ENCODE data around the gene MTF1.

MTF1 gene

GRCh38 chr1:37822906-37823815 lies 36.2 kb downstream of the MTF1 start (continued):
- TF ChIP-seq PRDM10 (tag by site-specific recombination; IDR thresholded peaks at IDR 0.05) (no peak), BCL11A (tag by site-specific recombination; IDR thresholded peaks at IDR 0.05; ENCODE audit: low read depth) (no peak), ZNF560 (tag by site-specific recombination; IDR thresholded peaks at IDR 0.05; ENCODE audit: borderline replicate concordance) (no peak), ZNF302 (tag by site-specific recombination; IDR thresholded peaks at IDR 0.05; ENCODE audit: low read depth) (no peak), ZNF626 (tag by site-specific recombination; IDR thresholded peaks at IDR 0.05) (no peak), ZNF837 (tag by site-specific recombination; IDR thresholded peaks at IDR 0.05) (no peak), ZNF629 (tag by site-specific recombination; IDR thresholded peaks at IDR 0.05) (no peak)

- Histone ChIP-seq H3K36me3 (ENCODE audit: control insufficient read depth in 2 of 2, insufficient read depth in 1 of 2, low read length in 2 of 2) (peaks cover 19 to 86% of the 10 kb centered on the region in 2 experiments), H3K27ac (ENCODE audit: extremely low read depth, low read depth, low read length) (no peak overlapping the region), H3K9me3 (ENCODE audit: control insufficient read depth, insufficient read depth, low read depth, low read length) (no peaks in the 10 kb centered on the region), H3K4me1 (ENCODE audit: control insufficient read depth, insufficient read depth, low read length) (no peaks in the 10 kb centered on the region), H3K4me3 (ENCODE audit: low read depth, low read length) (no peak overlapping the region)
- ChIA-PET CTCF (interaction anchor here (0.6 to 2.2 kb wide), 6 partner anchors 10 to 171 kb away, joined by 3 to 9 read pairs (median 4); partner anchors contain the start of gene MTF1), POLR2A (no interaction called here)
- TF ChIP-seq ZNF311 (tag by site-specific recombination; IDR thresholded peaks at IDR 0.05; ENCODE audit: borderline replicate concordance) = no peak
- TF ChIP-seq ZNF112 (tag by site-specific recombination; IDR thresholded peaks at IDR 0.05) = no peak
- TF ChIP-seq ZNF280D (tag by site-specific recombination; IDR thresholded peaks at IDR 0.05) = no peak
- no peak for TF ChIP-seq ZNF830 (tag by site-specific recombination; IDR thresholded peaks at IDR 0.05; ENCODE audit: low read depth)
These were observed 37.9 kb downstream of the MTF1 start for GRCh38 chr1:37821481-37821880.

GRCh38 chr1:37817481-37817880 lies 41.9 kb downstream of the MTF1 start:
- no peaks in the 10 kb centered on the region for H3K9me3 ChIP-seq (ENCODE audit: control insufficient read depth, insufficient read depth, low read depth, low read length)
- ChIA-PET CTCF (interaction anchor here (1.0 kb wide), 1 partner anchor 9 kb away, joined by 4 read pairs; no protein-coding TSS in a partner anchor), POLR2A (interaction anchor here (0.7 kb wide), 1 partner anchor 9 kb away, joined by 3 read pairs; the partner anchor contains the start of gene YRDC)
- TF ChIP-seq ZNF629 (tag by site-specific recombination; IDR thresholded peaks at IDR 0.05) (peak; percentile 52), ZBTB21 (tag by site-specific recombination; IDR thresholded peaks at IDR 0.05) (peak; percentile 54; the same call in 1 of the 2 replicates), ZNF768 (tag by site-specific recombination; IDR thresholded peaks at IDR 0.05) (no peak), ZNF221 (tag by site-specific recombination; IDR thresholded peaks at IDR 0.05; ENCODE audit: borderline replicate concordance) (no peak)
- H3K4me1 ChIP-seq (ENCODE audit: control insufficient read depth, insufficient read depth, low read length) = no peaks in the 10 kb centered on the region
- no peak overlapping the region for H3K4me3 ChIP-seq (ENCODE audit: low read depth, low read length)
- no peak overlapping the region for H3K27ac ChIP-seq (ENCODE audit: extremely low read depth, low read depth, low read length)
- H3K36me3 ChIP-seq (ENCODE audit: control insufficient read depth in 2 of 2, insufficient read depth in 1 of 2, low read length in 2 of 2) = peaks cover 16 to 83% of the 10 kb centered on the region in 2 experiments
